HL-60 (cell line): ENCODE data around the gene CHN2.

Experiments used
- DNase-seq, 2 experiments: peaks; one replicate each; pipeline ENCODE4 v3.0.0-alpha.2; 2010 to 2020; ENCODE audit warnings: low read depth in 1 of 2, low spot score in 1 of 2
- H3K27ac ChIP-seq: fragments of 250-450 bp; sonication (Bioruptor Pico); replicated peaks from 2 replicates; pipeline ENCODE4 v1.5.1; 2020; ENCODE audit warnings: mild to moderate bottlenecking, moderate library complexity
- H3K27me3 ChIP-seq: fragments of 250-450 bp; sonication (Bioruptor Pico); 2 replicates; pipeline ENCODE4 v1.5.1; 2021; ENCODE audit warnings: mild to moderate bottlenecking, moderate library complexity; ENCODE audit not compliant: insufficient read depth, poor library complexity, severe bottlenecking
- H3K4me3 ChIP-seq: replicated peaks from 2 replicates; pipeline ENCODE4 v1.5.1; 2011; ENCODE audit warnings: mild to moderate bottlenecking, control low read depth, low read length; ENCODE audit not compliant: insufficient read depth
- GABPA ChIP-seq: IDR thresholded peaks from 2 replicates; pipeline ENCODE4 v1.6.1; 2012; ENCODE audit warnings: low read depth
- POLR2AphosphoS5 ChIP-seq: IDR thresholded peaks from 2 replicates; pipeline ENCODE4 v1.6.1; 2012; ENCODE audit warnings: low read depth
- SPI1 ChIP-seq: IDR thresholded peaks from 2 replicates; pipeline ENCODE4 v1.6.1; 2012; ENCODE audit warnings: low read depth, mild to moderate bottlenecking, borderline replicate concordance
- TF ChIP-seq, protein P1 (sequence below): IDR thresholded peaks from 2 replicates; pipeline ENCODE4 v1.6.1; 2012; ENCODE audit warnings: low read depth; ENCODE audit not compliant: insufficient replicate concordance
- TF ChIP-seq, protein P2 (sequence below): IDR thresholded peaks from one replicate; pipeline ENCODE4 v1.5.1; 2011; ENCODE audit warnings: low read length, control low read depth, inconsistent platforms; ENCODE audit not compliant: insufficient read depth

CHN2 gene

DNA sequence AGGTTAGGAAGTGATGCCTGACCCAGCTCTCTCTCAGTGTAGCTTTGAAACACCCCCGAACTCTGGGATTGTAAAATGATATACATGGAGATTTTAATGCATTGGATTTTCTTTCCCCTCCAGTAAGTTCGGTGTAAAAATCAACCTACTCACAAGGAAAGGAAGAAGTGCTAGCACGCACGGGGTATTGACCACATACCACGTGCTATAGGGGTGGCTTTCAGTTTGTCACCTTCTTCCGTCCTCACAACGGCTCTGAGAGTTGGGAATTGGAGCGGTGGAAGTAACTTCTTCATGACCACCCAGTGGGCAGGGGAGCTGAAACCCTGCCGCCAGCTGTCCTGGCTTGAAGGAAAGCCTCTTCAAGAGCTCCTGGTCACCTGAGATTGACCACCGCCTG, 219.6 kb downstream of the CHN2 start:
- H3K27ac ChIP-seq = no peak overlapping the region
- TF ChIP-seq POLR2AphosphoS5 (no peak), GABPA (no peak), SPI1 (no peak)
- TF ChIP-seq, protein P1, sequence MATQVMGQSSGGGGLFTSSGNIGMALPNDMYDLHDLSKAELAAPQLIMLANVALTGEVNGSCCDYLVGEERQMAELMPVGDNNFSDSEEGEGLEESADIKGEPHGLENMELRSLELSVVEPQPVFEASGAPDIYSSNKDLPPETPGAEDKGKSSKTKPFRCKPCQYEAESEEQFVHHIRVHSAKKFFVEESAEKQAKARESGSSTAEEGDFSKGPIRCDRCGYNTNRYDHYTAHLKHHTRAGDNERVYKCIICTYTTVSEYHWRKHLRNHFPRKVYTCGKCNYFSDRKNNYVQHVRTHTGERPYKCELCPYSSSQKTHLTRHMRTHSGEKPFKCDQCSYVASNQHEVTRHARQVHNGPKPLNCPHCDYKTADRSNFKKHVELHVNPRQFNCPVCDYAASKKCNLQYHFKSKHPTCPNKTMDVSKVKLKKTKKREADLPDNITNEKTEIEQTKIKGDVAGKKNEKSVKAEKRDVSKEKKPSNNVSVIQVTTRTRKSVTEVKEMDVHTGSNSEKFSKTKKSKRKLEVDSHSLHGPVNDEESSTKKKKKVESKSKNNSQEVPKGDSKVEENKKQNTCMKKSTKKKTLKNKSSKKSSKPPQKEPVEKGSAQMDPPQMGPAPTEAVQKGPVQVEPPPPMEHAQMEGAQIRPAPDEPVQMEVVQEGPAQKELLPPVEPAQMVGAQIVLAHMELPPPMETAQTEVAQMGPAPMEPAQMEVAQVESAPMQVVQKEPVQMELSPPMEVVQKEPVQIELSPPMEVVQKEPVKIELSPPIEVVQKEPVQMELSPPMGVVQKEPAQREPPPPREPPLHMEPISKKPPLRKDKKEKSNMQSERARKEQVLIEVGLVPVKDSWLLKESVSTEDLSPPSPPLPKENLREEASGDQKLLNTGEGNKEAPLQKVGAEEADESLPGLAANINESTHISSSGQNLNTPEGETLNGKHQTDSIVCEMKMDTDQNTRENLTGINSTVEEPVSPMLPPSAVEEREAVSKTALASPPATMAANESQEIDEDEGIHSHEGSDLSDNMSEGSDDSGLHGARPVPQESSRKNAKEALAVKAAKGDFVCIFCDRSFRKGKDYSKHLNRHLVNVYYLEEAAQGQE = no peak
- TF ChIP-seq, protein P2, sequence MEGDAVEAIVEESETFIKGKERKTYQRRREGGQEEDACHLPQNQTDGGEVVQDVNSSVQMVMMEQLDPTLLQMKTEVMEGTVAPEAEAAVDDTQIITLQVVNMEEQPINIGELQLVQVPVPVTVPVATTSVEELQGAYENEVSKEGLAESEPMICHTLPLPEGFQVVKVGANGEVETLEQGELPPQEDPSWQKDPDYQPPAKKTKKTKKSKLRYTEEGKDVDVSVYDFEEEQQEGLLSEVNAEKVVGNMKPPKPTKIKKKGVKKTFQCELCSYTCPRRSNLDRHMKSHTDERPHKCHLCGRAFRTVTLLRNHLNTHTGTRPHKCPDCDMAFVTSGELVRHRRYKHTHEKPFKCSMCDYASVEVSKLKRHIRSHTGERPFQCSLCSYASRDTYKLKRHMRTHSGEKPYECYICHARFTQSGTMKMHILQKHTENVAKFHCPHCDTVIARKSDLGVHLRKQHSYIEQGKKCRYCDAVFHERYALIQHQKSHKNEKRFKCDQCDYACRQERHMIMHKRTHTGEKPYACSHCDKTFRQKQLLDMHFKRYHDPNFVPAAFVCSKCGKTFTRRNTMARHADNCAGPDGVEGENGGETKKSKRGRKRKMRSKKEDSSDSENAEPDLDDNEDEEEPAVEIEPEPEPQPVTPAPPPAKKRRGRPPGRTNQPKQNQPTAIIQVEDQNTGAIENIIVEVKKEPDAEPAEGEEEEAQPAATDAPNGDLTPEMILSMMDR = no peak
- H3K4me3 ChIP-seq = no peak overlapping the region
- no peak for DNase-seq
- no peaks in the 10 kb centered on the region for H3K27me3 ChIP-seq

DNA sequence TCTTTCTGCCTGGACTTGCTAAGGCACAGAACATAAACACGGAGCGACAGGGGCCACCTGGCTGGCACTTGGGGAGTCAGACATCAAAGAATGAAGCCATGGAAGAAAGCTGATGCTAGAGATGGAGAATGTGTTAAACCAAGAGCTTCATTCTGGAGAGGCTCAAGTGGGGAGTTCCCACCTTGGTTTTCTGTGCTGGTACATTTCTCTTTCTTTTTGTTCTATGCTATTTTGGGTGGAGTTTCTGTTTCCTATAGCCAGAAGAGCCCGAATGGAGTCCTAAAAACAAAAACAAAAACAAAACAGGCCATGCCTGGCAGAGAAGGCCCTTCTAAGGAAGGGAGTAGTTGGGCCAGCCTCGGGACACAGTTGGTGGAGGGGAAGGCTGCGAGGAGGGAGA, 220.6 kb downstream of the CHN2 start:
- DNase-seq = no peak
- Histone ChIP-seq H3K27me3 (no peaks in the 10 kb centered on the region), H3K4me3 (no peak overlapping the region), H3K27ac (no peak overlapping the region)
- TF ChIP-seq SPI1 = no peak
- no peak for TF ChIP-seq GABPA
- TF ChIP-seq, protein P1 = no peak
- TF ChIP-seq POLR2AphosphoS5 = no peak
- TF ChIP-seq, protein P2 = no peak

DNA sequence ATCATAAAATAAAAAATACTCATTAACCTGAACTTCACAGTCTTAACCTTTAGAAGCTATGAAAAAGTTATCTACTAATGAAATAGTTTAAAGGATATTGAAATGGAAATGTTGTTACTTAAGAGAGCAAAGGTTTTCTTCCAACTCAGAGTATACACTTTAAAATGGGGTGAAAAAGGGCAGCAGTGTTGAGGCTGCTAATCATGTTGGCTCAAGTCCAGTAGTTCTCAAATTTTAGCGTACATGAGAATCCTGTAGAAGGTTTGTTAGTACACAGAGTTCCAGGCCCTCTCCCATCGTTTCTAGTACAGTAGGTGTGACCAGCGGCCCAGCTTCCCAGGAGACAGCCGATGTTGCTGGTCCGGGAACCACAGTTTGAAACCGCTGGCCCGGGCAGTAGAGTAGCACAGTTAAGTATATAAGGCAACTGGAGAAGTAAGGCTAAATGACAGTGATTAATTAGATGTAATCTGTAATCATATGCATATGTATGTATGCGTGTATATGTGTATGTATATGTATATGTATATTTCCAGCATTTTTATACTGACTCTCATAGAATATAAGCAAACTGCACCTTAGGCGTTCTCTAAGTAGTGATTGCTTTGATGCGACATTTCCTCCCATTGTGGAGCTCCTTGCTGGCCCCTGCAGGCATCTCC, 221.8 kb downstream of the CHN2 start:
- Histone ChIP-seq H3K27me3 (no peaks in the 10 kb centered on the region), H3K4me3 (no peak overlapping the region), H3K27ac (no peak overlapping the region)
- TF ChIP-seq SPI1 (no peak), GABPA (no peak), POLR2AphosphoS5 (no peak)
- TF ChIP-seq, protein P1 = no peak
- TF ChIP-seq, protein P2 = no peak
- DNase-seq = no peak
